Glutamatergic neuron (in vitro differentiated cells): ENCODE results near the gene CCDC170. TPM values are rescaled to one million over a fixed set of nuclear protein-coding genes. Genes with fewer than 3 reads are reported as not detected.
A peak's percentile ranks its signal among the peaks of the same experiment; 100 is the strongest.

Experiments used
- DNase-seq: peaks from one replicate; pipeline ENCODE4 v3.0.0; 2022
- H3K27ac Mint-ChIP-seq: one replicate; pipeline ENCODE4 v1.8.0; 2020; ENCODE audit warnings: mild to moderate bottlenecking, mixed read lengths, inconsistent platforms; ENCODE audit not compliant: unreplicated experiment
- H3K27me3 Mint-ChIP-seq: one replicate; pipeline ENCODE4 v1.8.0; 2020; ENCODE audit warnings: mild to moderate bottlenecking, moderate library complexity, mixed read lengths, inconsistent platforms; ENCODE audit not compliant: unreplicated experiment
- H3K36me3 Mint-ChIP-seq: one replicate; pipeline ENCODE4 v1.8.0; 2020; ENCODE audit warnings: mild to moderate bottlenecking, mixed read lengths, inconsistent platforms; ENCODE audit not compliant: unreplicated experiment
- H3K4me1 Mint-ChIP-seq: one replicate; pipeline ENCODE4 v1.8.0; 2020; ENCODE audit warnings: mild to moderate bottlenecking, low read depth, mixed read lengths, inconsistent platforms; ENCODE audit not compliant: unreplicated experiment
- H3K4me3 Mint-ChIP-seq: one replicate; pipeline ENCODE4 v1.8.0; 2020; ENCODE audit warnings: mild to moderate bottlenecking, mixed read lengths, inconsistent platforms; ENCODE audit not compliant: unreplicated experiment
- H3K9me3 Mint-ChIP-seq: one replicate; pipeline ENCODE4 v1.8.0; 2020; ENCODE audit warnings: mild to moderate bottlenecking, moderate library complexity, mixed read lengths, inconsistent platforms; ENCODE audit not compliant: unreplicated experiment
- CTCF ChIP-seq: fragments of 200-600 bp; sonication (generic); IDR thresholded peaks from one replicate; pipeline ENCODE4 v1.5.0; 2021; ENCODE audit not compliant: partially characterized antibody, unreplicated experiment
- total RNA-seq: library from RNA; stranded (reverse); fragmentation: NEBNext Ultra II Directional; extraction: Animal tissue kit (Norgen Biotek cat#: 25700); gene quantifications from one replicate; pipeline ENCODE4 v1.2.1, GENCODE V29; 2021; ENCODE audit not compliant: unreplicated experiment

Gene CCDC170
- total RNA-seq, 1 donor from 2014 or later: not detected

GRCh38 chr6:151482290-151482689, 11.5 kb upstream of the CCDC170 start:
- H3K4me3 Mint-ChIP-seq: no peak overlapping the region
- TF ChIP-seq CTCF: no peak
- DNase-seq: no peak
- no peaks in the 10 kb centered on the region for H3K36me3 Mint-ChIP-seq
- no peak overlapping the region for H3K27ac Mint-ChIP-seq
- no peaks in the 10 kb centered on the region for H3K9me3 Mint-ChIP-seq
- no peaks in the 10 kb centered on the region for H3K27me3 Mint-ChIP-seq
- H3K4me1 Mint-ChIP-seq: no peaks in the 10 kb centered on the region

GRCh38 chr6:151483994-151484393, 9.8 kb upstream of the CCDC170 start:
- no peak for TF ChIP-seq CTCF
- DNase-seq: no peak
- Mint-ChIP-seq H3K9me3 (no peaks in the 10 kb centered on the region), H3K36me3 (no peaks in the 10 kb centered on the region), H3K27me3 (no peaks in the 10 kb centered on the region), H3K27ac (no peak overlapping the region), H3K4me1 (no peaks in the 10 kb centered on the region), H3K4me3 (no peak overlapping the region)

- Mint-ChIP-seq H3K9me3 (no peaks in the 10 kb centered on the region), H3K27ac (no peak overlapping the region), H3K36me3 (no peaks in the 10 kb centered on the region), H3K4me3 (no peak overlapping the region), H3K27me3 (peaks cover 1% of the 10 kb centered on the region), H3K4me1 (peaks cover 2% of the 10 kb centered on the region)
- DNase-seq: no peak
- TF ChIP-seq CTCF: no peak
Measured at GRCh38 chr6:151488226-151488625, 5.6 kb upstream of the CCDC170 start.

GRCh38 chr6:151490996-151491395, 2.8 kb upstream of the CCDC170 start:
- Mint-ChIP-seq H3K36me3 (no peaks in the 10 kb centered on the region), H3K27me3 (peaks cover 11% of the 10 kb centered on the region), H3K27ac (no peak overlapping the region), H3K4me3 (no peak overlapping the region), H3K9me3 (peaks cover 3% of the 10 kb centered on the region), H3K4me1 (peaks cover 4% of the 10 kb centered on the region)
- TF ChIP-seq CTCF: no peak
- no peak for DNase-seq

- Mint-ChIP-seq H3K4me3 (peak overlapping the region; percentile 82), H3K27ac (no peak overlapping the region), H3K36me3 (no peaks in the 10 kb centered on the region), H3K27me3 (peaks cover 11% of the 10 kb centered on the region), H3K4me1 (peaks cover 4% of the 10 kb centered on the region), H3K9me3 (peaks cover 3% of the 10 kb centered on the region)
- TF ChIP-seq CTCF: no peak
- DNase-seq: no peak
Measured at GRCh38 chr6:151493161-151493803, 535 bp upstream of the CCDC170 start.
